Activated T-cell treated with anti-CD3 and anti-CD28 coated beads for 1 hour (primary cell): Measurements from ENCODE around the gene RUNDC3A.
"Not testable (repeated sequence)": the region's sequence is repeated elsewhere in the genome, so short reads cannot be mapped to it uniquely, and the experiment has no call there.

Experiments
- DNase-seq: peaks from one replicate; pipeline ENCODE4 v3.0.0-alpha.2; 2020; ENCODE audit warnings: low read depth

Gene RUNDC3A

DNA sequence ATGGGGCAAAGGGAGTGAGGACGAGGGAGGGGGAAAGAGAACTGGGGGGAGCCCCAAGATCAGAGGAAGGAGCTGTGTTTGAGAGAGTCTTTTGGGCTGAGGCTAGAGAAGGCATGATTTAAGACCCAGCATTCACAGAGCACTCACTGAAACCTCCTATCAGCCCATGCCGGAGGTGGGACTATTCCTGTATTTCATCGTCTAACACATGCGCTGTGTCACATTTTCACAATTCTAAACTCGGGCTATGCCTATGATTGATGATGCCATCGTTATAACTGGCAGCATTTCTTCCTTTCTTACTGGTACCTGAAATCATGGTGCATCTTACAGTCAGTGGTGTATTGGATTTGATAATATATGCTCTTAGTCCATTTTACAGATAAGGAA is 51.7 kb downstream of the RUNDC3A start:
- no peak for DNase-seq

DNA sequence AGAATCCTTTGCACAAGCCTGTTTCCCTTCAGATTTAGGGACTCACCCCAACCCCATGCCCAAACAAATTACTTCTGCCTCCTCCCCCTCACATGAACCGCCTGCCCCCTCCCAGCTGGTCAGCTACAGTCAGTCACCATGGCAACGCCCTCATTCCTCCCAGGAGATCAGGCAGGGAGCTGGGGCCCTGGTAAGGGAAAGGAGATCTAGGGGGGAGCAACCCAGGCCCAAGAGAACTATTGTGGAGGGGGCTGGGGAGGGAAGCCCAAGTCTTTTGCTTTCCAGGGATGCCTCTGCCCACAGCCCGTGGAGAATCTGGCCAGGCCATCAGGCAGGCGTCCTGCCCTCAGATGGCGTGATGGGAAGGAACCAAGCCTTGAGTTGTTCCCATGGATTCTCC is 52.4 kb downstream of the RUNDC3A start:
- no peak for DNase-seq

DNA sequence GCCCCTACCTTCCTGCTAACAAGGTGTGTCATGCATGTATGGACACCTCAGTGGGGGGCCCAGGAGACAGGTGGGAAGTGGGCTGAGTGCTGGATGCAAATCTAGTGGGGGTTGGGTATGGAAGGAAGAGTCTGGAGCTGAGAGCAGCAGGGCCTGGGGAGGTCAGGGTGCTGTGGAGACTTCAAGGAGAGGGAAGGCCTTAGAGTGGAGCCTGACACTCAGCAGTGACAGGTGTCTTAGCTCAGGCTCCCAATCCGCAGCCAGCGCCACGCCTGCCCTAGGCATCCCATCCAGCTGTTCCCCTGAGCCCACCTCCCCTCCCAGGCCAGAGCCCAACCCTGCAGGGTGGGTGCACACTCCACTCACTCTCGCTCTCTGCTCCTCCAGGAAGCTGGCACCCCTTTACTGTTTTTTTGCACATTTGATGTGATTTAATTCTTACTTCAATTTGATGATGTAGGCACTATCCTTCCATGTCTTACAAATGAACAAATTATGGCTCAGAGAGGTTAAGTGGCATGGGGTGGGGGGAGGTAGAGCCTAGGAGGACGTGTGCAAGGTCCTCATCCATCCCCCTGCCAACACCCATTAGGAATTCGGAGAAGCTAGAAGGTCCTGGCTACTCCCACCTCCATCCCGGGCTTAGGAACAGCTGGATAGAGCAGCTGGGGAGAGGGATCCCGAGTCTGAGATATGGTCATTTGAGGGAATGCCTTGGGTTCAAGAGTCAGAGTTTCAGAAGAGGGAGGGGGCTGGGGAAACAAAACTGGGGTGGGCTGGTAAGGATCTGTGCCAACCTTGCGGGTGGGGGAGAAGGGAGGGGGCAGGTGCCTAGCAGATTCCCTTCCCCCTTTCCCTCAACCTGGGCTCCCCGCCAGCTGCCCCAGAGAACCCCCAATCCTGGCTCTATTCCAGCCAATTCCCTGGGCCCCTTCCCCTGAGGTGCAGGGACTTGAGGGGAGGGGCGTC is 53.2 kb downstream of the RUNDC3A start:
- no peak for DNase-seq

DNA sequence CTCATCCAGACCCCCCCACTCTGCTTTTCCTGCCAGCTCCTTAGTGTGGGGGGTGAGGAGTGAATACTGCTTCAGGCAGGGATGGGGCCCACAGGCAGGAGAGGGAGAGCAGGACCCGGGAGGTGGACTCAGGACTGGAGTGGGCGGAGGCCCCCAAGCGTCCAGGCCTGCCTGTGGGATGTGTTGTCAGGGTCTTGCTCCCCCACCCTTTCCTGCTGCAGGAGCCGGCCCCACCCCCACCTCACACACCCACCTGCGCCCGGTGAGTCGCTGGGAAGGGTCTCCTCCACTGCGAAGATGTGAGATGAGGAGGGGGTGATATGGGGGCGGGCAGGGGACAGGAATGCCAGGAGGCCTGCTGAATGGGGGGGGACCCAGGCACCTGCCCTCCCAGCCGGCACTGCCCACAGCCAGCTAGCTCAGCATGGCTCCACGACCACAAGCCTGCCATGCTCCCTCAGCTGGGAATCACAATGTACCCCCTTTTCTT is 54.1 kb downstream of the RUNDC3A start:
- DNase-seq, result no peak

DNA sequence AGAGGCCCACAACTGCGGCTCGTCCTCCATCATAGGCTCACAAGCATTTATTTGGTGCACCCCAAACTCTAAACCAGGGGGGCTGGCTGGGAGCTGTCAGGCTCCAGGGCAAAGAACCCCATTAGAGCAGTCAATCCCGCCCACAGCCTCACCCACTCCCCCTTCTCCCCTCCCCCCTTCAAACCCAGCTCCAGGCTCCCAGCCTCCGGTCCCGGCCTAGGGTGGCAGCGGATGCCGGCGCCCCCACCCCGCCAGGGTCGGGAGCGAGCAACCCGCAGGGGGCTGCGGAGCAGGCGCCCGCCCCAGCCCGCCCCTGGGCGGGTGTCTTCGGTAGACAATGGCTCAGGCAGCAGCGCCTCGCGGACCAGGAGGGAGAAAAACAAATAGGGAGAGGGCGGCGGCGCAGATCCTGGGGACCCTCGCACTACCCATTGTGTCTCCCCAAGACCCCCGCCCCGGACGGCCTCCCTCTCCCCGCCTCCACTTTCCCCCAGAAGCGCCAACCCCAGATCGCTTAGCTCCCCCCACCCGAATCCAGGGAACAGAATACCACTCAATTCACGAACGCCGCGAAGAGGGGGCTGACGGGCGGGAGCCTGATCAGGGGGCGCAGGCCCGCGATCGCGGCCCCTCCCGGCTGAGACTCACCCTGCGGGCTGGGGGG is 54.7 kb downstream of the RUNDC3A start:
- no peak for DNase-seq

DNA sequence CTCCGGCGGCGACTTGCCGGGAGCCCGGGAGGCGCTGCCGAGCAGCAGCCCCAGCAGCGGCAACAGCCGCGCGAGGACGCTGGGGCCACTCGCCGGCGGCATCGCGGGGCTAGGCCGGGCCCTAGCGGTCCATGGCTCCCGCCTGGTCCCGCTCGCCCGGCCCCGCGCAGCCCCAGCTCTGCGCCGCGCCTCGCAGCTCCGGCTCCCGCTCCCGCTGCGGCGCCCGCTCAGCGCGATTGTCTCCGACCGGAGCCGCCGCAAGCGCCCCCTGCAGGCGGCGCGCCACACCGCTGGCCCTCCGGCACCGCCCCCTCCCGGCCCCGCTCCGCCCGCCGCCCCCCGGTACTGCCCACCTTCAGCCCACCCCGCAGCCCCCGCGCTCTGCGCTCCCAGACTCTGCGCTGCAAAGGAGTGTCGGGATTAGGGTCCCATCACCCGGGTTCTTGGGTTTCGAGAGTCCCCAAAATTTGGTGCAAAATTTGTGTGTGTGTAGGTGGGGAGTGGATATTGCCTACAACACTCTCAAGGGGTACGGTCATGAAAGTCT is 55.3 kb downstream of the RUNDC3A start, which contains the start of gene FAM171A2:
FAM171A2 (minus strand) TSS at position 241 of the 547 bp plus-strand sequence; CDS start at position 102, 139 bp downstream.
- peak; percentile 53 for DNase-seq

DNA sequence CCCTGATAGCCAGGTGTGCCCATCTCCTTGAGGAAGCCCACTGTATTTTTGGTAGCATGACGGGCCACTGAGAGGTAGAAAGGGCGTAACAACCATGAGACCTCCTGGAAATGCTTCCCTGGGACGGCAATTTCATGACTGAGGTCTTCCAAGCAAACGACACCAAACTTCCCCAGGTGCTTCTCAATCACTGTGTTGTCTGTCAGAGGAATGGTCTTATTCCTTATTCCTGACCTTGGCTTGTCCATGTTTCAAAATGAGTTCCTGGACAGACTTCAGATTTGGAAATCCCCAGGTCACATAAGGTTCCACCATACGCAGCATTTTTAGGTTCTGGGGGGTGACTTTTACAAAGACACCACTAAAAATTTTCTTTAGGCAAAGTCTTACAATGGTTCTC is 56.6 kb downstream of the RUNDC3A start:
- not testable (repeated sequence) for DNase-seq

DNA sequence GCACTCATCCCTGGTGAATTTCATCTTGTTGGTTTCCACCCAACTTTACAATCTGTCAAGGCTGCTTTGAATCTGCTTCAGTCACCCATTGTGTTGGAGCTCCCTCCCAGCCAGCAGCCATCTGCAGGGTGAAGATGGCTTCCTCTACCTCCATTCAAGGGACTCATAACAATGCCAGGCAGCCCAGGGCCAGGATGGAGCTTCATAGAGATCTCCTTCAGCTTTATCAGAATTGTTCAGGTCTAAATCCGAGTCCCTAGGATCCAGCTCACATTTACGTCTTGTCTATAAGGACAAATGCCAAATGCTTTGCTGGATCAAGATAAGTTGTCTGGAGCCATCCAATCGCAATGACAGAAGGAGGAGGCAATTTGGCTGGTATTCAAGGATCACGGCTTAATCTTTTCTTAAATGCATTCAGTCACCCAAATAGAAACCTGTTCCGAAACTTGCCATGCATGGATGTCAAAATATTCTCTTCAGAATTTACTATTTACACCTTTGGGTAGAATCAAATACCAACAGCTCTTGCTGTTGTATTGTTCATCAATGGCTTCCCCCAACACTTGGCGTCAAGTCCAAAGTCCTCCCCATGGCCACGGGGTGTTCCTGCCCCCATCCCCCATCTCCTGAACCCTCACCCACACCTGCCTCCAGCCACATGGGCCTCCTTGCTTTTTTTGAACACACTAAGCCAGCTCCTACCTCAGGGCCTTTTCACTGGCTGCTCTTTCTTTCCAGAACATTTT is 59.0 kb downstream of the RUNDC3A start:
- DNase-seq, result no peak
